H9 (cell line): Measurements from ENCODE around the gene GGT7. TPM values are rescaled to one million over a fixed set of nuclear protein-coding genes. Genes with fewer than 3 reads are reported as not detected.

Experiments used
- DNase-seq: peaks from one replicate; pipeline ENCODE4 v3.0.0-alpha.2; 2017
- H2AFZ ChIP-seq: one replicate; pipeline ENCODE4 v1.6.1; 2013; ENCODE audit warnings: mild to moderate bottlenecking, low read length, control low read depth, moderate library complexity
- H2AK5ac ChIP-seq: 2 replicates; pipeline ENCODE4 v1.6.1; 2013; ENCODE audit warnings: low read length, control low read depth, mixed read lengths; ENCODE audit not compliant: insufficient read length
- H2BK120ac ChIP-seq: one replicate; pipeline ENCODE4 v1.6.1; 2013; ENCODE audit warnings: low read depth, mild to moderate bottlenecking, low read length, control low read depth, inconsistent platforms; ENCODE audit not compliant: poor library complexity, severe bottlenecking
- H2BK12ac ChIP-seq: 2 replicates; pipeline ENCODE4 v1.6.1; 2013; ENCODE audit warnings: low read length, control low read depth, mixed read lengths, low read depth; ENCODE audit not compliant: insufficient read length
- H2BK15ac ChIP-seq: 2 replicates; pipeline ENCODE4 v1.6.1; 2013; ENCODE audit warnings: low read depth, low read length, control low read depth
- H2BK20ac ChIP-seq: one replicate; pipeline ENCODE4 v1.6.1; 2013; ENCODE audit warnings: low read depth, mild to moderate bottlenecking, low read length, control low read depth, inconsistent platforms; ENCODE audit not compliant: poor library complexity, severe bottlenecking
- H2BK5ac ChIP-seq: 2 replicates; pipeline ENCODE4 v1.6.1; 2013; ENCODE audit warnings: low read length, control low read depth, mixed read lengths; ENCODE audit not compliant: insufficient read length
- H3K14ac ChIP-seq: 2 replicates; pipeline ENCODE4 v1.6.1; 2013; ENCODE audit warnings: low read length, control low read depth; ENCODE audit not compliant: insufficient read depth
- H3K18ac ChIP-seq: 2 replicates; pipeline ENCODE4 v1.6.1; 2013; ENCODE audit warnings: low read depth, mild to moderate bottlenecking, mixed read lengths, low read length, control low read depth; ENCODE audit not compliant: insufficient read length
- H3K23ac ChIP-seq: 2 replicates; pipeline ENCODE4 v1.6.1; 2013; ENCODE audit warnings: low read length, control low read depth, mixed read lengths, low read depth; ENCODE audit not compliant: insufficient read length
- H3K23me2 ChIP-seq: 2 replicates; pipeline ENCODE4 v1.6.1; 2013; ENCODE audit warnings: low read depth, mild to moderate bottlenecking, mixed read lengths, low read length, control low read depth; ENCODE audit not compliant: insufficient read length, poor library complexity, severe bottlenecking
- H3K27ac ChIP-seq: 2 replicates; pipeline ENCODE4 v1.5.1; 2013; ENCODE audit warnings: low read length, control low read depth, mixed read lengths, low read depth; ENCODE audit not compliant: insufficient read length
- H3K27me3 ChIP-seq: 2 replicates; pipeline ENCODE4 v1.6.1; 2013; ENCODE audit warnings: low read length, control low read depth, inconsistent platforms; ENCODE audit not compliant: insufficient read depth
- H3K4ac ChIP-seq: 2 replicates; pipeline ENCODE4 v1.6.1; 2013; ENCODE audit warnings: low read depth, mild to moderate bottlenecking, control low read depth, inconsistent platforms, low read length, moderate library complexity
- H3K4me1 ChIP-seq: 2 replicates; pipeline ENCODE4 v1.6.1; 2013; ENCODE audit warnings: low read length, control low read depth, inconsistent platforms; ENCODE audit not compliant: insufficient read depth
- H3K4me2 ChIP-seq: 2 replicates; pipeline ENCODE4 v1.6.1; 2013; ENCODE audit warnings: low read length, control low read depth, mixed read lengths; ENCODE audit not compliant: insufficient read length, insufficient read depth
- H3K56ac ChIP-seq: 2 replicates; pipeline ENCODE4 v1.6.1; 2013; ENCODE audit warnings: low read depth, mild to moderate bottlenecking, mixed read lengths, low read length, control low read depth; ENCODE audit not compliant: insufficient read length
- H3K79me1 ChIP-seq: 2 replicates; pipeline ENCODE4 v1.6.1; 2013; ENCODE audit warnings: low read depth, mild to moderate bottlenecking, moderate library complexity, low read length, control low read depth, inconsistent platforms; ENCODE audit not compliant: insufficient read depth, poor library complexity, severe bottlenecking
- H3K79me2 ChIP-seq: 2 replicates; pipeline ENCODE4 v1.6.1; 2013; ENCODE audit warnings: low read length, control low read depth, inconsistent platforms; ENCODE audit not compliant: insufficient read depth
- H3K9ac ChIP-seq: 2 replicates; pipeline ENCODE4 v1.6.1; 2013; ENCODE audit warnings: low read length, control low read depth, mixed read lengths; ENCODE audit not compliant: insufficient read length; ENCODE audit errors: extremely low read depth
- H3K9me3 ChIP-seq: one replicate; pipeline ENCODE4 v1.6.1; 2013; ENCODE audit warnings: low read depth, low read length, inconsistent platforms; ENCODE audit not compliant: control insufficient read depth
- H3T11ph ChIP-seq: one replicate; pipeline ENCODE4 v1.6.1; 2013; ENCODE audit warnings: mild to moderate bottlenecking, low read length, control low read depth, inconsistent platforms
- H4K20me1 ChIP-seq: one replicate; pipeline ENCODE4 v1.6.1; 2013; ENCODE audit not compliant: control insufficient read depth, insufficient read length, insufficient read depth
- H4K5ac ChIP-seq: 2 replicates; pipeline ENCODE4 v1.6.1; 2013; ENCODE audit warnings: low read depth, mild to moderate bottlenecking, mixed read lengths, low read length, control low read depth; ENCODE audit not compliant: insufficient read length
- H4K8ac ChIP-seq: replicated peaks from 2 replicates; pipeline ENCODE4 v1.6.1; 2013; ENCODE audit warnings: low read length, control low read depth, mixed read lengths, low read depth; ENCODE audit not compliant: insufficient read length
- H4K91ac ChIP-seq: 2 replicates; pipeline ENCODE4 v1.6.1; 2013; ENCODE audit warnings: low read depth, mild to moderate bottlenecking, moderate library complexity, mixed read lengths, low read length, control low read depth; ENCODE audit not compliant: insufficient read length
- H3K27ac Mint-ChIP-seq, 3 experiments: 2 replicates in 2 of 3; 3 replicates in 1 of 3; pipeline ENCODE4 v1.8.0; 2020 to 2021; ENCODE audit warnings: mixed read lengths in 3 of 3, mild to moderate bottlenecking in 1 of 3, moderate library complexity in 1 of 3
- H3K27me3 Mint-ChIP-seq: 2 replicates; pipeline ENCODE4 v1.8.0; 2021; ENCODE audit warnings: low read depth, mild to moderate bottlenecking, moderate library complexity, mixed read lengths
- H3K36me3 Mint-ChIP-seq, 3 experiments: 2 replicates in 2 of 3; 3 replicates in 1 of 3; pipeline ENCODE4 v1.8.0; 2020 to 2021; ENCODE audit warnings: low read depth in 3 of 3, mixed read lengths in 3 of 3; ENCODE audit not compliant: insufficient read depth in 1 of 3
- H3K4me1 Mint-ChIP-seq, 2 experiments: 2 replicates each; pipeline ENCODE4 v1.8.0; 2020; ENCODE audit warnings: mixed read lengths in 2 of 2
- H3K4me3 Mint-ChIP-seq, 2 experiments: 2 replicates in 1 of 2; 3 replicates in 1 of 2; pipeline ENCODE4 v1.8.0; 2020 to 2021; ENCODE audit warnings: mild to moderate bottlenecking in 2 of 2, mixed read lengths in 2 of 2, moderate library complexity in 1 of 2
- H3K9me3 Mint-ChIP-seq, 2 experiments: 2 replicates in 1 of 2; 3 replicates in 1 of 2; pipeline ENCODE4 v1.8.0; 2020; ENCODE audit warnings: mild to moderate bottlenecking in 2 of 2, mixed read lengths in 2 of 2, moderate library complexity in 1 of 2
- WGBS: extraction: QIAGEN DNeasy Blood & Tissue Kit; methylation state at CpG from one replicate; pipeline ENCODE4 v1.1.7; 2013; ENCODE audit warnings: missing lambda C conversion rate, low lambda C conversion rate, mixed read lengths; ENCODE audit not compliant: insufficient read length; ENCODE audit errors: extremely low coverage; 5-methylcytosine and 5-hydroxymethylcytosine counted together
- total RNA-seq: library from RNA; stranded (reverse); gene quantifications from 2 replicates; pipeline ENCODE4 v1.2.1, GENCODE V29; 2021
- TF ChIP-seq, protein P1 (sequence below): fragments of 200-600 bp; sonication (generic); conservative IDR thresholded peaks from 3 replicates; pipeline ENCODE4 v1.8.0; 2021; ENCODE audit warnings: antibody characterized with exemption, mild to moderate bottlenecking

Gene GGT7
- total RNA-seq, 1 experiment from 2014 or later: 38.6 TPM

DNA sequence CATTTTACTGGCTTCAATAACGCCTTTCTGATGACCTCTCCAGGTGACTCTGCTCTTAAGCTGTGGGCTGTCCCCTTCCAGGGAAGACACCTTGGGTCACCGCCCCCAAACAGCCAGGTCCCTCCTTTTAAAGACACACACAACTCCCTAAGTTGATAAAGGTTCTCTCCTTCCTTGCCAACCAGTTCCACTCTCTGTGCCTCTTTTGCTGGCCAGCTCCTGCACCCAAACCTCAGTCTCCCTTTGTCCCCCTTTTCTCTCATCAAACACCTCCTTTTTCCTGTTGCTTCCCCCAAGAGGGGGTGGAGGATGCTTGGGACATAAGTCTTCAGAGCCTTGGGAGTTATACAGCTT lies 48.2 kb downstream of the GGT7 start:
- H3K4me1 Mint-ChIP-seq: peaks cover 14 to 22% of the 10 kb centered on the region in 2 experiments
- TF ChIP-seq, protein P1, sequence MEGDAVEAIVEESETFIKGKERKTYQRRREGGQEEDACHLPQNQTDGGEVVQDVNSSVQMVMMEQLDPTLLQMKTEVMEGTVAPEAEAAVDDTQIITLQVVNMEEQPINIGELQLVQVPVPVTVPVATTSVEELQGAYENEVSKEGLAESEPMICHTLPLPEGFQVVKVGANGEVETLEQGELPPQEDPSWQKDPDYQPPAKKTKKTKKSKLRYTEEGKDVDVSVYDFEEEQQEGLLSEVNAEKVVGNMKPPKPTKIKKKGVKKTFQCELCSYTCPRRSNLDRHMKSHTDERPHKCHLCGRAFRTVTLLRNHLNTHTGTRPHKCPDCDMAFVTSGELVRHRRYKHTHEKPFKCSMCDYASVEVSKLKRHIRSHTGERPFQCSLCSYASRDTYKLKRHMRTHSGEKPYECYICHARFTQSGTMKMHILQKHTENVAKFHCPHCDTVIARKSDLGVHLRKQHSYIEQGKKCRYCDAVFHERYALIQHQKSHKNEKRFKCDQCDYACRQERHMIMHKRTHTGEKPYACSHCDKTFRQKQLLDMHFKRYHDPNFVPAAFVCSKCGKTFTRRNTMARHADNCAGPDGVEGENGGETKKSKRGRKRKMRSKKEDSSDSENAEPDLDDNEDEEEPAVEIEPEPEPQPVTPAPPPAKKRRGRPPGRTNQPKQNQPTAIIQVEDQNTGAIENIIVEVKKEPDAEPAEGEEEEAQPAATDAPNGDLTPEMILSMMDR: no peak
- H3K9ac ChIP-seq: no peak overlapping the region
- H4K5ac ChIP-seq: no peak overlapping the region
- no peaks in the 10 kb centered on the region for H3K9me3 ChIP-seq
- no peak overlapping the region for H4K91ac ChIP-seq
- peak; percentile 80 for DNase-seq
- no peak overlapping the region for H2BK12ac ChIP-seq
- H3K27ac Mint-ChIP-seq: peak overlapping the region; percentile 92 to 98 (median 96)
- no peak overlapping the region for H3K18ac ChIP-seq
- H2BK20ac ChIP-seq: no peak overlapping the region
- H3K4me1 ChIP-seq: no peaks in the 10 kb centered on the region
- WGBS: no CpG with 5 or more reads among the region's 2 CpGs
- H3K27me3 Mint-ChIP-seq: peaks cover 3% of the 10 kb centered on the region; the same call in 1 of the 2 replicates
- H3K27me3 ChIP-seq: no peaks in the 10 kb centered on the region; the same call in 1 of the 2 replicates
- H3K79me1 ChIP-seq: no peaks in the 10 kb centered on the region
- no peaks in the 10 kb centered on the region for H4K20me1 ChIP-seq
- no peak overlapping the region for H2BK120ac ChIP-seq
- H3K4ac ChIP-seq: no peak overlapping the region
- H3K36me3 Mint-ChIP-seq: peaks cover 0 to 5% (median 3%) of the 10 kb centered on the region in 3 experiments; a peak in 3 of 7 replicates
- H3K4me2 ChIP-seq: peak overlapping the region; percentile 57
- H3K4me3 Mint-ChIP-seq: peak overlapping the region; percentile 90 to 99
- no peaks in the 10 kb centered on the region; the same call in 1 of the 2 replicates for H3K79me2 ChIP-seq
- H2BK15ac ChIP-seq: no peak overlapping the region
- no peak overlapping the region for H3K27ac ChIP-seq
- H3K56ac ChIP-seq: no peak overlapping the region
- H2BK5ac ChIP-seq: no peak overlapping the region
- H3T11ph ChIP-seq: no peak overlapping the region
- no peak overlapping the region for H3K14ac ChIP-seq
- no peaks in the 10 kb centered on the region for H3K9me3 Mint-ChIP-seq
- no peak overlapping the region for H4K8ac ChIP-seq
- H3K23me2 ChIP-seq: peaks cover 5% of the 10 kb centered on the region
- H2AFZ ChIP-seq: no peak overlapping the region
- H2AK5ac ChIP-seq: no peak overlapping the region
- no peak overlapping the region for H3K23ac ChIP-seq
